ENCODE results near the gene PDCD1.
"Not testable (repeated sequence)": the region's sequence is repeated elsewhere in the genome, so short reads cannot be mapped to it uniquely, and the experiment has no call there.

PDCD1 gene

GRCh38 chr2:241850544-241851324 is 8.0 kb downstream of the PDCD1 start:
- DNase-seq = no peak

- no peak for DNase-seq
These were observed 8.8 kb downstream of the PDCD1 start for GRCh38 chr2:241849616-241850543.

- no peak for DNase-seq
These were observed 9.7 kb downstream of the PDCD1 start for GRCh38 chr2:241848761-241849615.

GRCh38 chr2:241846406-241846805 is 12.3 kb downstream of the PDCD1 start:
- DNase-seq = no peak

GRCh38 chr2:241844831-241845578 is 13.7 kb downstream of the PDCD1 start:
- DNase-seq = no peak

GRCh38 chr2:241844066-241844728 is 14.5 kb downstream of the PDCD1 start:
- DNase-seq = no peak

GRCh38 chr2:241843321-241844065 is 15.2 kb downstream of the PDCD1 start:
- no peak for DNase-seq

- no peak for DNase-seq
These were observed 16.0 kb downstream of the PDCD1 start for GRCh38 chr2:241842620-241843211.

GRCh38 chr2:241842067-241842415 is 16.7 kb downstream of the PDCD1 start:
- no peak for DNase-seq

GRCh38 chr2:241841181-241842066 is 17.3 kb downstream of the PDCD1 start:
- DNase-seq = no peak

- DNase-seq = no peak
These were observed 21.3 kb downstream of the PDCD1 start for GRCh38 chr2:241837197-241837965.

- DNase-seq = no peak
These were observed 22.4 kb downstream of the PDCD1 start for GRCh38 chr2:241836292-241836691.

- DNase-seq = no peak
These were observed 23.1 kb downstream of the PDCD1 start for GRCh38 chr2:241835611-241836010.

GRCh38 chr2:241834527-241835210 is 24.0 kb downstream of the PDCD1 start:
- no peak for DNase-seq

GRCh38 chr2:241833756-241834526 is 24.8 kb downstream of the PDCD1 start:
- not testable (repeated sequence) for DNase-seq

- DNase-seq = no peak
These were observed 25.5 kb downstream of the PDCD1 start for GRCh38 chr2:241833101-241833663.

- DNase-seq = no peak
These were observed 31.3 kb downstream of the PDCD1 start for GRCh38 chr2:241827394-241827793.

Data from DMS79 (cell line).